Right lobe of liver (tissue), 4 donors: ENCODE data around the gene RASAL1.

ENCODE experiments used
- POLR2A ChIP-seq: fragments of 450-650 bp; IDR thresholded peaks from one replicate; pipeline ENCODE4 v1.6.1; 2017; ENCODE audit warnings: antibody characterized with exemption, mild to moderate bottlenecking
- TF ChIP-seq, protein P1 (sequence below), 4 donors: fragments of 200-600 bp in 3 of 4; fragments of 450-650 bp in 1 of 4; IDR thresholded peaks; one replicate each; pipeline versions ENCODE4 v1.5.1 to v1.8.0; 2016 to 2022; ENCODE audit warnings: antibody characterized with exemption in 4 of 4, mild to moderate bottlenecking in 2 of 4
- donor health status: DM: no; HTN: no; CAD: no.
- donor health status: DM: no; HTN: no; CAD: no.
- donor health status: DM: no; HTN: yes; CAD: no.

- TF ChIP-seq POLR2A, result no peak
- TF ChIP-seq, protein P1, sequence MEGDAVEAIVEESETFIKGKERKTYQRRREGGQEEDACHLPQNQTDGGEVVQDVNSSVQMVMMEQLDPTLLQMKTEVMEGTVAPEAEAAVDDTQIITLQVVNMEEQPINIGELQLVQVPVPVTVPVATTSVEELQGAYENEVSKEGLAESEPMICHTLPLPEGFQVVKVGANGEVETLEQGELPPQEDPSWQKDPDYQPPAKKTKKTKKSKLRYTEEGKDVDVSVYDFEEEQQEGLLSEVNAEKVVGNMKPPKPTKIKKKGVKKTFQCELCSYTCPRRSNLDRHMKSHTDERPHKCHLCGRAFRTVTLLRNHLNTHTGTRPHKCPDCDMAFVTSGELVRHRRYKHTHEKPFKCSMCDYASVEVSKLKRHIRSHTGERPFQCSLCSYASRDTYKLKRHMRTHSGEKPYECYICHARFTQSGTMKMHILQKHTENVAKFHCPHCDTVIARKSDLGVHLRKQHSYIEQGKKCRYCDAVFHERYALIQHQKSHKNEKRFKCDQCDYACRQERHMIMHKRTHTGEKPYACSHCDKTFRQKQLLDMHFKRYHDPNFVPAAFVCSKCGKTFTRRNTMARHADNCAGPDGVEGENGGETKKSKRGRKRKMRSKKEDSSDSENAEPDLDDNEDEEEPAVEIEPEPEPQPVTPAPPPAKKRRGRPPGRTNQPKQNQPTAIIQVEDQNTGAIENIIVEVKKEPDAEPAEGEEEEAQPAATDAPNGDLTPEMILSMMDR (IDR thresholded peaks at IDR 0.05), result no peak
These were observed 26.0 kb upstream of the RASAL1 start for GRCh38 chr12:113161415-113162016.
